ENCODE results near the gene SMARCB1. TPM values are rescaled to one million over a fixed set of nuclear protein-coding genes. Genes with fewer than 3 reads are reported as not detected.

SMARCB1 gene
- total RNA-seq, 1 experiment from 2014 or later, result 136 TPM

- H3K14ac ChIP-seq (ENCODE audit: insufficient read depth, low read length), result no peak overlapping the region
- no peak overlapping the region for H2AFZ ChIP-seq (ENCODE audit: low read length)
- no peak overlapping the region for H3K27ac ChIP-seq (ENCODE audit: insufficient read length, low read depth, low read length)
- H3K4me1 Mint-ChIP-seq, result peaks cover 0 to 5% of the 10 kb centered on the region in 2 experiments; a peak in 2 of 4 replicates
- H3K27ac Mint-ChIP-seq, result no peak overlapping the region
- no peak overlapping the region for H2BK20ac ChIP-seq (ENCODE audit: low read depth, low read length, poor library complexity, severe bottlenecking)
- H2BK15ac ChIP-seq (ENCODE audit: low read depth, low read length), result no peak overlapping the region
- no peak overlapping the region for H3K4ac ChIP-seq (ENCODE audit: low read depth, low read length)
- no peak overlapping the region for H3K4me2 ChIP-seq (ENCODE audit: insufficient read depth, insufficient read length, low read length)
- no peak overlapping the region for H3K56ac ChIP-seq (ENCODE audit: insufficient read length, low read depth, low read length)
- no peak overlapping the region for H2AK5ac ChIP-seq (ENCODE audit: insufficient read length, low read length)
- no CpG with 5 or more reads among the region's 4 CpGs for WGBS (ENCODE audit: extremely low coverage, insufficient read length, low lambda C conversion rate)
- no peak overlapping the region for H3K4me3 Mint-ChIP-seq
- no peak overlapping the region for H2BK120ac ChIP-seq (ENCODE audit: low read depth, low read length, poor library complexity, severe bottlenecking)
- no peak overlapping the region for H3K23ac ChIP-seq (ENCODE audit: insufficient read length, low read depth, low read length)
- no peak overlapping the region for H4K91ac ChIP-seq (ENCODE audit: insufficient read length, low read depth, low read length)
- no peaks in the 10 kb centered on the region for H3K79me2 ChIP-seq (ENCODE audit: insufficient read depth, low read length)
- no peaks in the 10 kb centered on the region for H3K4me1 ChIP-seq (ENCODE audit: insufficient read depth, low read length)
- no peak for TF ChIP-seq CTCF (conservative IDR thresholded peaks at IDR 0.05)
- H4K5ac ChIP-seq (ENCODE audit: insufficient read length, low read depth, low read length), result no peak overlapping the region
- H3K23me2 ChIP-seq (ENCODE audit: insufficient read length, low read depth, low read length, poor library complexity, severe bottlenecking), result no peaks in the 10 kb centered on the region
- no peaks in the 10 kb centered on the region for H4K20me1 ChIP-seq (ENCODE audit: control insufficient read depth, insufficient read depth, insufficient read length)
- peaks cover 28 to 33% (median 29%) of the 10 kb centered on the region in 3 experiments for H3K36me3 Mint-ChIP-seq (ENCODE audit: insufficient read depth in 1 of 3, low read depth in 3 of 3)
- no peak overlapping the region for H3K18ac ChIP-seq (ENCODE audit: insufficient read length, low read depth, low read length)
- H3T11ph ChIP-seq (ENCODE audit: low read length), result no peak overlapping the region
- no peaks in the 10 kb centered on the region for H3K9me3 ChIP-seq (ENCODE audit: control insufficient read depth, low read depth, low read length)
- no peak overlapping the region for H2BK5ac ChIP-seq (ENCODE audit: insufficient read length, low read length)
- H3K27me3 Mint-ChIP-seq (ENCODE audit: low read depth), result no peaks in the 10 kb centered on the region
- H2BK12ac ChIP-seq (ENCODE audit: insufficient read length, low read depth, low read length), result no peak overlapping the region
- no peak overlapping the region for H3K9ac ChIP-seq (ENCODE audit: extremely low read depth, insufficient read length, low read length)
- no peaks in the 10 kb centered on the region for H3K27me3 ChIP-seq (ENCODE audit: insufficient read depth, low read length)
- H3K79me1 ChIP-seq (ENCODE audit: insufficient read depth, low read depth, low read length, poor library complexity, severe bottlenecking), result no peaks in the 10 kb centered on the region
- DNase-seq, result no peak
- H3K9me3 Mint-ChIP-seq, result no peaks in the 10 kb centered on the region
- H4K8ac ChIP-seq (replicated peaks; ENCODE audit: insufficient read length, low read depth, low read length), result no peak overlapping the region
These were observed 81.8 kb downstream of the SMARCB1 start for GRCh38 chr22:23868580-23868979.
